Lung (tissue), 12 donors: ENCODE results near the gene FRRS1. TPM values are rescaled to one million over a fixed set of nuclear protein-coding genes. Genes with fewer than 3 reads are reported as not detected.

Experiments used
- ATAC-seq: fragments of 200-7000 bp; cut with Tn5 transposase; one replicate; pipeline ENCODE4 v1.9.1; 2020; ENCODE audit warnings: moderate number of reproducible peaks; ENCODE audit not compliant: insufficient read depth, low FRiP score
- DNase-seq, 3 donors: peaks; one replicate each; pipeline ENCODE4 v3.0.0-alpha.2; 2013 to 2017
- H3K27ac ChIP-seq, 2 donors: one replicate each; pipeline ENCODE4 v1.5.1; 2013; ENCODE audit warnings: mild to moderate bottlenecking in 2 of 2, moderate library complexity in 2 of 2, control low read depth in 1 of 2, inconsistent platforms in 1 of 2, low read depth in 1 of 2, low read length in 1 of 2
- H3K27me3 ChIP-seq, 3 donors: one replicate each; pipeline ENCODE4 v1.5.1; 2013; ENCODE audit warnings: low read length in 2 of 3; ENCODE audit not compliant: control insufficient read depth in 3 of 3, insufficient read depth in 3 of 3
- H3K36me3 ChIP-seq, 4 donors: one replicate each; pipeline ENCODE4 v1.5.1; 2013; ENCODE audit warnings: low read length in 4 of 4, mild to moderate bottlenecking in 1 of 4, moderate library complexity in 1 of 4; ENCODE audit not compliant: control insufficient read depth in 4 of 4, insufficient read depth in 4 of 4
- H3K4me1 ChIP-seq, 5 donors: one replicate each; pipeline ENCODE4 v1.5.1; 2013; ENCODE audit warnings: low read length in 5 of 5, mild to moderate bottlenecking in 2 of 5, moderate library complexity in 1 of 5; ENCODE audit not compliant: control insufficient read depth in 5 of 5, insufficient read depth in 5 of 5
- H3K4me3 ChIP-seq: one replicate; pipeline ENCODE4 v1.5.1; 2013; ENCODE audit warnings: mild to moderate bottlenecking, control low read depth, moderate library complexity
- H3K9ac ChIP-seq, 2 donors: one replicate each; pipeline ENCODE4 v1.5.1; 2013; ENCODE audit warnings: low read length in 2 of 2, control low read depth in 1 of 2; ENCODE audit not compliant: insufficient read depth in 1 of 2
- H3K9me3 ChIP-seq, 4 donors: one replicate each; pipeline ENCODE4 v1.5.1; 2013; ENCODE audit warnings: low read length in 3 of 4, mild to moderate bottlenecking in 1 of 4, moderate library complexity in 1 of 4; ENCODE audit not compliant: control insufficient read depth in 4 of 4, insufficient read depth in 3 of 4
- WGBS, 2 donors: extraction: QIAGEN DNeasy Blood & Tissue Kit; methylation state at CpG; one replicate each; pipeline ENCODE4 v1.1.7; 2013; 5-methylcytosine and 5-hydroxymethylcytosine counted together
- polyA plus RNA-seq, 2 donors: library from polyadenylated mRNA; stranded (reverse); fragments of 200-250 nt; gene quantifications; one replicate each; pipeline ENCODE4 v1.2.1, GENCODE V29; 2013
- total RNA-seq, 2 donors: library from RNA; depleted of rRNA in 1 of 2; stranded (reverse); fragments of >200 nt in 1 of 2; gene quantifications; one replicate each; pipeline ENCODE4 v1.2.1, GENCODE V29; 2014 to 2021
- TF ChIP-seq, protein P1 (sequence below): IDR thresholded peaks from 2 replicates; pipeline ENCODE4 v1.5.1; 2012; ENCODE audit warnings: mild to moderate bottlenecking; ENCODE audit errors: control extremely low read depth, extremely low read depth
- donor health status: control.
- donor health status: control.
- donor health status: Bipolar disorder and iron deficiency.
- donor health status: healthy.
- donor health status: DM: yes; HTN: yes; CAD: no.

Gene FRRS1
- total and polyA plus RNA-seq, 4 donors = 0.67 to 12.1 (median 7.4) TPM

DNA sequence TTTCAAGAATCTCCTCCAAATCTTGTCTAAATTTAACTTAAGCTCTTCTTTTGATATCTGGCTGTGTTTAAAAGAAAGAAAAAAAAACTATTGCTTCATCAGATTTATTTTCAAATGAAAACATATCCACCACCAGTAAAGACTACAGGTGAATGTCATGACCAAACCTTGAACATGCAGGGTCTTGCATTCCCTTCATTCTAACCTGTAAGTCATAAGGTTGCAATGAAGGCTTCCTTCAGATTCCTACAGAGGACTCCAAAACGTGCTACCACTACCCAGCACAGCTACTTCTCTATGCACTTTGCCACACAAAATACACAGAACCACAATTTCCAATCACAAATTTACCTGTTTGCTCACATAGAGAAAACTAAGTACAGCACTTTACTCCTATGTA lies 26.3 kb downstream of the FRRS1 start:
- no peak for ATAC-seq
- TF ChIP-seq, protein P1, sequence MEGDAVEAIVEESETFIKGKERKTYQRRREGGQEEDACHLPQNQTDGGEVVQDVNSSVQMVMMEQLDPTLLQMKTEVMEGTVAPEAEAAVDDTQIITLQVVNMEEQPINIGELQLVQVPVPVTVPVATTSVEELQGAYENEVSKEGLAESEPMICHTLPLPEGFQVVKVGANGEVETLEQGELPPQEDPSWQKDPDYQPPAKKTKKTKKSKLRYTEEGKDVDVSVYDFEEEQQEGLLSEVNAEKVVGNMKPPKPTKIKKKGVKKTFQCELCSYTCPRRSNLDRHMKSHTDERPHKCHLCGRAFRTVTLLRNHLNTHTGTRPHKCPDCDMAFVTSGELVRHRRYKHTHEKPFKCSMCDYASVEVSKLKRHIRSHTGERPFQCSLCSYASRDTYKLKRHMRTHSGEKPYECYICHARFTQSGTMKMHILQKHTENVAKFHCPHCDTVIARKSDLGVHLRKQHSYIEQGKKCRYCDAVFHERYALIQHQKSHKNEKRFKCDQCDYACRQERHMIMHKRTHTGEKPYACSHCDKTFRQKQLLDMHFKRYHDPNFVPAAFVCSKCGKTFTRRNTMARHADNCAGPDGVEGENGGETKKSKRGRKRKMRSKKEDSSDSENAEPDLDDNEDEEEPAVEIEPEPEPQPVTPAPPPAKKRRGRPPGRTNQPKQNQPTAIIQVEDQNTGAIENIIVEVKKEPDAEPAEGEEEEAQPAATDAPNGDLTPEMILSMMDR = no peak

GRCh38 chr1:99738858-99739465 lies 27.5 kb downstream of the FRRS1 start:
- H3K9ac ChIP-seq = no peak overlapping the region
- ATAC-seq = no peak
- TF ChIP-seq, protein P1 = no peak
- H3K27ac ChIP-seq = no peak overlapping the region
- WGBS, 2 donors = 73 to 85% methylated on average over 6 of the region's 6 CpGs
- no peak overlapping the region for H3K4me3 ChIP-seq
- H3K36me3 ChIP-seq = peaks cover 0 to 16% (median 3%) of the 10 kb centered on the region in 4 donors
- DNase-seq = no peak
- H3K9me3 ChIP-seq = no peaks in the 10 kb centered on the region
- H3K27me3 ChIP-seq = no peaks in the 10 kb centered on the region
- no peaks in the 10 kb centered on the region for H3K4me1 ChIP-seq

More for the DNA sequence above, 26.3 kb downstream of the FRRS1 start:
- 66 to 75% methylated on average over 1 of the region's 1 CpG for WGBS, 2 donors
- no peaks in the 10 kb centered on the region for H3K4me1 ChIP-seq
- H3K36me3 ChIP-seq = peaks cover 0 to 13% (median 3%) of the 10 kb centered on the region in 4 donors
- no peak overlapping the region for H3K9ac ChIP-seq
- no peak overlapping the region for H3K4me3 ChIP-seq
- no peak overlapping the region for H3K27ac ChIP-seq
- no peaks in the 10 kb centered on the region for H3K27me3 ChIP-seq
- DNase-seq = no peak
- H3K9me3 ChIP-seq = no peaks in the 10 kb centered on the region

DNA sequence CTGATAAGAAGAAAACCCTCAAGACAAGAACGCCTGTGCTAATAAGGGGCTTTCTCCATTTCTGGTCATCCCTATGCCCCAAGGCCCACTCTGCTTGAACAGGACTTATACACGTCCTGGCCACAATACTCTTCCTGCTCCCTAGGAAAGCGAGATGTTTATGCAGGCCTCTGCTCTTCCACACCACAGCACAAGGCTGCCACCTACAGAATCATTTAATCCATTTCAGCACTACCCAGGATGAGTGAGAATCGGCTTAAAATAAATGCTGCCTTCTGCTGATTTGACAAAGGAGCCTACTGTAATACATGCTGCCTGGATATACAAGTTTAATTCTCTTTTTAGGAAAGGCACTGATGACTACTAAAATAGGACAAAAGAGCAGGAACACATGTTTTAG lies 29.4 kb downstream of the FRRS1 start:
- Histone ChIP-seq H3K36me3 (peaks cover 0 to 11% (median 3%) of the 10 kb centered on the region in 4 donors), H3K4me3 (no peak overlapping the region), H3K4me1 (no peaks in the 10 kb centered on the region), H3K27ac (no peak overlapping the region), H3K27me3 (no peaks in the 10 kb centered on the region), H3K9me3 (no peaks in the 10 kb centered on the region), H3K9ac (no peak overlapping the region)
- 54 to 55% methylated on average over 4 of the region's 4 CpGs for WGBS, 2 donors
- ATAC-seq (no peak), DNase-seq (peak; percentile 25 to 60 (median 45))
- TF ChIP-seq, protein P1 = no peak

- H3K27ac ChIP-seq = no peak overlapping the region
- no peaks in the 10 kb centered on the region for H3K9me3 ChIP-seq
- H3K4me3 ChIP-seq = no peak overlapping the region
- no peak overlapping the region for H3K9ac ChIP-seq
- no peaks in the 10 kb centered on the region for H3K27me3 ChIP-seq
- H3K4me1 ChIP-seq = no peaks in the 10 kb centered on the region
- ATAC-seq (no peak), DNase-seq (no peak)
- TF ChIP-seq, protein P1 = no peak
- H3K36me3 ChIP-seq = peaks cover 0 to 8% (median 3%) of the 10 kb centered on the region in 4 donors
- WGBS, 2 donors = 78 to 95% methylated on average over 2 of the region's 2 CpGs
Observed at GRCh38 chr1:99735852-99736251, 30.6 kb downstream of the FRRS1 start.
